22Rv1 (cell line): ENCODE results near the gene KLHL7.

Experiments
- H3K27ac ChIP-seq: fragments of 450-650 bp; 2 replicates; pipeline ENCODE4 v1.5.1; 2017
- ZFX ChIP-seq: fragments of 450-650 bp; IDR thresholded peaks from 2 replicates; pipeline ENCODE4 v1.6.1; 2017; ENCODE audit warnings: antibody characterized with exemption, borderline replicate concordance
- TF ChIP-seq, protein P1 (sequence below): fragments of 450-650 bp; IDR thresholded peaks from 2 replicates; pipeline ENCODE4 v1.5.1; 2017; ENCODE audit warnings: mild to moderate bottlenecking

Gene KLHL7

DNA sequence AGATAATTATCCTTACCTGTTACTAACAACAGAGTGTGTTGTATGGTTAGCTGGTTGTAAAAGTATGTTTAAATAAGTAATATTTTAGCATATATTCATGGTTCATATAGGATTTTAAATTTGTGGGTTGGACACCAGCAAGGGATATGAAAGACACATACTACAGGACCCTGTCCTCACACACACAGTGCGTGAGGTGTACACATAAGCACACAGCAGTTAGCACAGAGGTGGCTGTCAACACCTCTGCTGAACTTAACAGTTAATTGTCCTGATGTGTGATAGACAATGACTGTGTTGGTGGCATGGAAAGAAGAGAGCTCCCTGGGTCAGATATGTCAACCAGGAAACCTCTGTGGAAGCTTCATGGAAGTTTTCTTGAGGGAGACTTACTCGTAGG, 53.0 kb downstream of the KLHL7 start:
- H3K27ac ChIP-seq: no peak overlapping the region
- TF ChIP-seq, protein P1, sequence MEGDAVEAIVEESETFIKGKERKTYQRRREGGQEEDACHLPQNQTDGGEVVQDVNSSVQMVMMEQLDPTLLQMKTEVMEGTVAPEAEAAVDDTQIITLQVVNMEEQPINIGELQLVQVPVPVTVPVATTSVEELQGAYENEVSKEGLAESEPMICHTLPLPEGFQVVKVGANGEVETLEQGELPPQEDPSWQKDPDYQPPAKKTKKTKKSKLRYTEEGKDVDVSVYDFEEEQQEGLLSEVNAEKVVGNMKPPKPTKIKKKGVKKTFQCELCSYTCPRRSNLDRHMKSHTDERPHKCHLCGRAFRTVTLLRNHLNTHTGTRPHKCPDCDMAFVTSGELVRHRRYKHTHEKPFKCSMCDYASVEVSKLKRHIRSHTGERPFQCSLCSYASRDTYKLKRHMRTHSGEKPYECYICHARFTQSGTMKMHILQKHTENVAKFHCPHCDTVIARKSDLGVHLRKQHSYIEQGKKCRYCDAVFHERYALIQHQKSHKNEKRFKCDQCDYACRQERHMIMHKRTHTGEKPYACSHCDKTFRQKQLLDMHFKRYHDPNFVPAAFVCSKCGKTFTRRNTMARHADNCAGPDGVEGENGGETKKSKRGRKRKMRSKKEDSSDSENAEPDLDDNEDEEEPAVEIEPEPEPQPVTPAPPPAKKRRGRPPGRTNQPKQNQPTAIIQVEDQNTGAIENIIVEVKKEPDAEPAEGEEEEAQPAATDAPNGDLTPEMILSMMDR: no peak
- no peak for TF ChIP-seq ZFX

DNA sequence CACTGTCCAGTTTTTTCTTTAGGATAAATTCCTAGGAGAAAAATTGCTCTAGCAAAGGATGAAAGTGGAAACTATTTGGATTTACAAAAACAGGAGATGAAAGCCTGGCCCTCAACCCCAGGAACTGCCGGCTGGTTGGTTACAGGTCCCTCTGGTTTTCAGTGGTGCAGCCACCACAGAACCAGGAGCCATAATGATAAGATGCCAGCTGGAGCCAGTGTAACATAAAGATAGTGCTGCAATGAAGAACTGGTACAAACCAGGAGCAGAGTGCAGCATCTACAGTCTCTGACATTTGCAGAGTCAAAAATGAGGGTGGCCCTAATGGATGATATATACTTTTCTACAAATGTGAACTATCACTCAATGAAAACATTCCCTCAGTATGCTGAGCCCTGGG, 55.9 kb downstream of the KLHL7 start:
- H3K27ac ChIP-seq: no peak overlapping the region
- TF ChIP-seq ZFX: no peak
- TF ChIP-seq, protein P1: no peak

DNA sequence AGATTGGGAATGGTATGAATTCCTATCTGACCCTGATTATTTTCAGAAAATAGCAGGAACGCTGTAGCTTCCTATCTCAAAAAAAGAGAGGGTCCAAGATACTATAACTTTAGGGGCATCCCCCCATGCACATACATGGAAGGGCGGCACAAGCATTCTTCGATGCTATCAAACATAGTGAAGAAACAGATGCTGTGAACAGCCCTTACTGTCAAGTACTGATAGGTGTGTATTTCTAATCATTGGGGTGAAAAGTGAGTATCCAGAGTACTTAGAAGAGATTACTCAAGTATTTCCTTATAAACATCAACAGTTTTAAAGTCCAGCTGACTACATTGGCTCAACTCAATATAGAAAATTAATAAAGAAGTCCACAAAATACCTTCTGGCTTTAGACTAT, 59.3 kb downstream of the KLHL7 start:
- TF ChIP-seq, protein P1: no peak
- TF ChIP-seq ZFX: no peak
- H3K27ac ChIP-seq: no peak overlapping the region

DNA sequence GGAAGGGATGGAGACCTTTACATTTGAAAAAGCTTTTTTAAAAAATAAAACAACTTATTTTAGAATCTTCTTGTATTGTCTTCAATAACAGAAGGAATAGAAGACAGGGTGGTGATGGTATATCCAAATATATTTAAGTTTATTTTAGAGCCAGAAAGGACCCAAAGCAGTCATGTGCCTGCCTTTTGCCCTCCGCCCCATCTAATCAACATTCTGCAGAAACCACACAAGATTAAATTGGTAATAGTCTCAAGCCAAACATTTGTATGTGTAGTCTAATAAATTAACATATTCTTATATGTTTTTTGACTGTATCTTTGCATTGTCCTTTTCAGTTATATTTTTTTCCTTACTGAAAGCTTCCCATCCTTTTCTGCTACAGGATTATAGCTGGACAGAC, 59.7 kb downstream of the KLHL7 start:
- TF ChIP-seq, protein P1: no peak
- no peak for TF ChIP-seq ZFX
- H3K27ac ChIP-seq: no peak overlapping the region

DNA sequence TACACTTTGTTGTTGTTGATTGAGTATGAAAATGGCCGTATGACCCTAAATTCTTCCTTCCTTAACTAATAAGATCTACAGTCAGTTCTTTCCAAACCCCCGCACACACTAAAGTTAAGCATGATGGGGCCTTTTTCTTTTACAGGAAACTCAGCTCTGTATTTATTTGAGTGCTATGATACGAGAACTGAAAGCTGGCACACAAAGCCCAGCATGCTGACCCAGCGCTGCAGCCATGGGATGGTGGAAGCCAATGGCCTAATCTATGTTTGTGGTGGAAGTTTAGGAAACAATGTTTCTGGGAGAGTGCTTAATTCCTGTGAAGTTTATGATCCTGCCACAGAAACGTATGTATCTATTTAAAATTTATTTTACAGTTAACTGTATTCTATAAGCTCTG, 62.1 kb downstream of the KLHL7 start:
- no peak overlapping the region for H3K27ac ChIP-seq
- no peak for TF ChIP-seq ZFX
- TF ChIP-seq, protein P1: no peak

DNA sequence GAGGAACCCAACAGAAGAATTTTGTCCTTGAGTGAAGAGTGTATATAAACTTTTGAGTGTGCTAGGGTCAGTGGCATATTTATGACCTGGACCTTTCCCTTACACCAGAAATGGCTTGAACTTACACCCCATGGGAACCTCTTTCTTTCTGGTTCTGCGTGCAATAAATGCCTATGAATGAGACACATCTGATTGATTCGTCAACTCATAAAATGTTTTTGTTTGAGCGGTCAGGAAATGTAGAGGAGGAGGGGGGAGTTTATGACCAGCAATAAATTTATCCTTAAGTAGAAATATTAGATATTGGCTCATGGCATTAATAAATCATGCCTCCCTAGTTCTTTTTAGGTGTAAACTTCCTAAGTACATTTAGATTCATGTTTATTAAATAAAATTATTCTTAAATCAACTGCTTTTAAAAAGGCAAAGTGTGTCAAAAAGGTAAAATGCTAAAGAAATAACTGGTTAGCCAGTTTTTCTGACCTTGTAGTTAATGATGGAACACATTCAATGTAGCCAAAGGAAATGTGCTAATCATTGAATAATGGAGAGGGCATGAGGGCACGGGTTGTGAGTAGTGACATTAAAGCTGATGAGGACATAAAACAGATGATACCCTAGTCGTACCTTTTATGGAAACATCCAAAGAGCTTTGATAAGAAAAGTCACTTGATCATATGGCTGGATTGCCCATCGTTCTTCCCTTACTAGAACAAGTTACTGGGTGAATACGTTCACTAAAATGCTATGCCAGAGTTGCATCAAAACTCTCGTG, 62.7 kb downstream of the KLHL7 start:
- TF ChIP-seq, protein P1: no peak
- no peak for TF ChIP-seq ZFX
- H3K27ac ChIP-seq: no peak overlapping the region

DNA sequence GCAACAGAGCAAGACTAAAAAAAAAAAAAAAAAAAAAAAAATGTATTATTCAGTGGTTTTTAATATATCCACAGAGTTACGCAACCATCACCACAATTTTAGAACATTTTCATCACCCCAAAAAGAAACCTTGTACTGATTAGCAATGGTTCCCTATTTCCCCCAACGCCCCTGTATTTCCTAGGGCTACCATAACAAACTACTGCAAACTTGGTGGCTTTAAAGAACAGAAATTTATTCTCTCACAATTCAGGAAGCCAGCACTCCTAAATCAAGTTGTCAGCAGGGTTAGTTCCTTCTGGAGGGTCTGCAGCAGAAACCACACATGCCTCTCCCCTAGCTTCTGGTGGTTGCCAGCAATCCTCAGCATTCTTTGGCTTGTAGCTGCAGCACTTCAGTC, 70.4 kb downstream of the KLHL7 start:
- TF ChIP-seq, protein P1: no peak
- TF ChIP-seq ZFX: no peak
- H3K27ac ChIP-seq: no peak overlapping the region
